ENCODE measurements around the gene LIMK1.
"Not testable (repeated sequence)": the region's sequence is repeated elsewhere in the genome, so short reads cannot be mapped to it uniquely, and the experiment has no call there.

The LIMK1 gene

GRCh38 chr7:74121401-74122249 lies 38.0 kb downstream of the LIMK1 start:
- DNase-seq (ENCODE audit: low read depth in 1 of 2, low spot score in 1 of 2), result no peak

- not testable (repeated sequence) for DNase-seq (ENCODE audit: low read depth in 1 of 2, low spot score in 1 of 2)
Observed at GRCh38 chr7:74123892-74124291, 40.3 kb downstream of the LIMK1 start.

- no peak for DNase-seq (ENCODE audit: low read depth in 1 of 2, low spot score in 1 of 2)
Observed at GRCh38 chr7:74126220-74126880, 42.7 kb downstream of the LIMK1 start.

- DNase-seq (ENCODE audit: low read depth in 1 of 2, low spot score in 1 of 2), result no peak
Observed at GRCh38 chr7:74129887-74130286, 46.3 kb downstream of the LIMK1 start.

GRCh38 chr7:74130518-74130917 lies 46.9 kb downstream of the LIMK1 start:
- no peak for DNase-seq (ENCODE audit: low read depth in 1 of 2, low spot score in 1 of 2)

- no peak for DNase-seq (ENCODE audit: low read depth in 1 of 2, low spot score in 1 of 2)
Observed at GRCh38 chr7:74134117-74134620, 50.6 kb downstream of the LIMK1 start.

- DNase-seq (ENCODE audit: low read depth in 1 of 2, low spot score in 1 of 2), result no peak
Observed at GRCh38 chr7:74138334-74138867, 54.8 kb downstream of the LIMK1 start.

GRCh38 chr7:74138945-74139843 lies 55.6 kb downstream of the LIMK1 start:
- DNase-seq (ENCODE audit: low read depth in 1 of 2, low spot score in 1 of 2), result no peak

GRCh38 chr7:74141705-74142104 lies 58.1 kb downstream of the LIMK1 start:
- DNase-seq (ENCODE audit: low read depth in 1 of 2, low spot score in 1 of 2), result no peak

GRCh38 chr7:74143383-74143782 lies 59.8 kb downstream of the LIMK1 start:
- no peak for DNase-seq (ENCODE audit: low read depth in 1 of 2, low spot score in 1 of 2)

- no peak for DNase-seq (ENCODE audit: low read depth in 1 of 2, low spot score in 1 of 2)
Observed at GRCh38 chr7:74148491-74148890, 64.9 kb downstream of the LIMK1 start.

GRCh38 chr7:74149071-74149470 lies 65.5 kb downstream of the LIMK1 start:
- no peak for DNase-seq (ENCODE audit: low read depth in 1 of 2, low spot score in 1 of 2)

- no peak for DNase-seq (ENCODE audit: low read depth in 1 of 2, low spot score in 1 of 2)
Observed at GRCh38 chr7:74149603-74150002, 66.0 kb downstream of the LIMK1 start.

GRCh38 chr7:74153736-74154135 lies 70.1 kb downstream of the LIMK1 start:
- DNase-seq (ENCODE audit: low read depth in 1 of 2, low spot score in 1 of 2), result no peak

GRCh38 chr7:74155810-74156395 lies 72.3 kb downstream of the LIMK1 start:
- no peak for DNase-seq (ENCODE audit: low read depth in 1 of 2, low spot score in 1 of 2)

- DNase-seq (ENCODE audit: low read depth in 1 of 2, low spot score in 1 of 2), result no peak
Observed at GRCh38 chr7:74157605-74158004, 74.0 kb downstream of the LIMK1 start.

- DNase-seq (ENCODE audit: low read depth in 1 of 2, low spot score in 1 of 2), result no peak
Observed at GRCh38 chr7:74164985-74165456, 81.4 kb downstream of the LIMK1 start.

- DNase-seq (ENCODE audit: low read depth in 1 of 2, low spot score in 1 of 2), result no peak
Observed at GRCh38 chr7:74165867-74166593, 82.4 kb downstream of the LIMK1 start.

- not testable (repeated sequence) for DNase-seq (ENCODE audit: low read depth in 1 of 2, low spot score in 1 of 2)
Observed at GRCh38 chr7:74167324-74167723, 83.7 kb downstream of the LIMK1 start.

All from stimulated activated CD4-positive, alpha-beta T cell treated with anti-CD3 and anti-CD28 coated beads, Interleukin-15, amount 100 ng/mL, for 1 hour (primary cell).